ENCODE results near the gene MAD1L1.

Gene MAD1L1

DNA sequence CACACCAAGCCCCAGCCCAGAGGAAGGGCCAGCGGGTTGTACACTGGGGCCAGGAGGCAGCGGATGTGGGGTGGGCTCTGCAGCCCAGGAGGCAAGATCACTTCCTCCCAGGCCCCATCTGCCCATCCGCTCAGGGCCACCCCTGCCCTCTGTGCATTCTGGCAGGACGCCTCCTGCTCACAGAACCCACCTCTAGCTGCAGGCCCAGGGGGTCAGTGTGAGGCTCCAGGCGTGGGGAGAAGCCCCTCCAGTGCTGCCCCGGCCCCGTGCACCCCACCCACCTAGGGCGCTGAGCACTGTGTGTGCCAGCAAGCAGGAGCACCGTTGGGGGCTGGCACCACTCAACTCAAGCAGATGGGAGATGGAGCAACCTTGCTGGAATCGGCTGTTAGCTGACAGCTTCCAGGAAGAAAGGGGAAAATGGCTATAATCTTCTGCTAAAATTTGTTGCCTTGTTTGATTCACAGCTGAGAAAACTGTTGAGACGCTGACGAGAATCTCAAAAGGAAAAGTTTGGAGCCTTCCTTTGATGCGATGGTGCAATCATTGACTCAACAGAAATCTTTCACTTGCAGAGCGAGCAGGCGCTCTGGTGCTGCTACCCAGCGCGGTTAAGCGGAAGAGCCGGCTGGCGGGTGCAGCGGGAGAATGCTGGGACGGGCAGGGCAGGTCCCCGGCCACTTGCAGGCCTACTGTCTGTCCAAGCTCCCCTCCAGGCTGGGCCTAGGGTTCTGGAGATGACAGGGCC lies 286.5 kb downstream of the MAD1L1 start:
- DNase-seq, result no peak

DNA sequence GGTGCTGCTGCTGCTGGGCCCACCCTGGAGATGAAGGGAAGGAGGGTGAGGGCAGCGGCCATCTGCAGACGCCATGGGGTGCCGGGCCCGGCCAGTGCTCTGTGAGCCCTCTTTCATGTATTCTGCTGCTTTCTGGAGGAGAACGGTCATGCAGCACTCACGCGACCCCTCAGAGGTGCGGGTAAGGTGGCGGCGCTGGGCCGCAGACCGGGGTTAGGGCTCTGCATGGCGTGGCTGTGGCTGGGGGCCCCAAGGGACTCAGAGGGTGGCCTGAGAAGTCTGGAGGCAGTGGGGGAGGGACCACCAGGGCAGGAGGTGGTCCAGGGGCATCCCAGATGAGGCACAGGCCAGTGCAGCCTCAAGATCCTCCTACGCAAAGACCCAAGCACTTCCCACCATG lies 287.2 kb downstream of the MAD1L1 start:
- no peak for DNase-seq

DNA sequence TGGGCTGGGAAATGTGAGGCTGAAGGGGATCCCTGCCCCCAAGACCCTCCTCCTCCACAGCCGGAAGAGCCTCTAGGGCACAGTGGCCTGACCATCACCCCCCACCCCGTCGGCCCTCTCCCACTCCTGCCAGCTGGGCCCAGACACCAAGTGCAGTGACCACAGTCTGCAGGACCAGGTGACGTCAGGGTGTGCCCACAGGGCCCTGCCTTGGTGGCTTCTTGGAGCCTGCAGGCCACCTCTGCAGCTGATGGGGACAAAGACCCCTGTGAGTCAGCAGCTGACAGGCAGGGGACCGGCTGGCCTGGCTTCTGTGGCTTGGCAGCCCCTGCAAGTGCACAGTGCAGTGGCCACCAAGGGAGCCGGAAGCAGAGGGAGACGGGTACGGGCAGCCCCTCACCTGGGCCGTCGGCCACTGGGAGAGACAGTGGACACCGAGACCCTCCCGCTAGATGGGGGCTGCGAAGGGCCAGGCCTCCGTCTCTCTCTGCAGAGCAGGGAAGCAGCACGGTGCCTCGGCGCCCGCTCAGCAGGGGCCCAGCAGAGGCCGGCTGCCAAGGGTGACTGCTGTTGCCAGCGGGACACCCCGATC lies 288.0 kb downstream of the MAD1L1 start:
- no peak for DNase-seq

DNA sequence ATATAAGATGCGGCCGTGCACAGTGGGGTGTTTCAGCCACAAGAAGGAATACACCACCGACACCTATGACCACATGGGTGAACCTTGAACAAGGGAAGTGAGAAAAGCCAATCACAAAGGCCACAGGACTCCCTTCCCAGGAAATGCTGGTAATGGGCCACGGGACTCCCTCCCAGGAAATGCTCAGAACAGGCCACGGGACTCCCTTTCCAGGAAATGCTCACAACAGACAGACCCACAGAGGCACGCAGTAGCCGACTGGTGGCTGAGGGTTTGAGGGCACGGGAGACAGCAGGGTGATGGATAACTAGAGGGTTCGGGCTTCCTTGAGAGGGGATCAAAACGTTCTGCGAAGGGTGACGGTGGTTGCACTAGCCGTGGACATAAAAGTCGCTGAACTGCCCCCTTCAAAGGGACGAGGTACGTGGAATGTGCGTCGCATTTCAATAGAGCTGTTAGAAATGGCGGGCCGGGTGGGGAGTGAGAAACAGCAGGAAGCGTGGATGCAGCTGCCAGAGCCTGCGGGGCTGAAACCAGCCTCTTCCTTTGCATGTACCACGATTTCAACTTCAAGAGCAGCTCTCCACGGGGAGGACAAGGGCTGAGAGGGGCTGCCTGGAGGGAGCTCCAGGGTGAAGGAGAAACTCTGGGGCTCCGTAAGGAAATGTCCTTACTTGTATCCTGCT lies 288.7 kb downstream of the MAD1L1 start:
- no peak for DNase-seq

DNA sequence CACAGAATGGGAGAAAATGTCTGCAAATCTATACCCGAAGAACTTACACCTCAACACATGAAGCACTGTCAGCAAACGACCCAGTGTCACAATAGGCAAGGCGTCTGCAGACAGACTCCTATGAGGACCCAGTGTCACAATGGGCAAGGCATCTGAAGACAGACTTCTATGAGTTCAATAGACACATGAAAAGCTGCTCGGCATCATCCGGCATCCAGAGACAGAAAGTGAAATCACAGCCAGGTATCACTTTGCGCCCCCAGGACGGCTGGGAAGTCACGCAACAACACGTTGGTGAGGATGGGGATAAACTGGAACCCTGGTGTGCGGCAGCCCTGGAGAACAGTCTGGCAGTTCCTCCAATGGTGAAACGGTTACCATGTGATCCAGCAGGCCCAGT lies 289.4 kb downstream of the MAD1L1 start:
- no peak for DNase-seq

DNA sequence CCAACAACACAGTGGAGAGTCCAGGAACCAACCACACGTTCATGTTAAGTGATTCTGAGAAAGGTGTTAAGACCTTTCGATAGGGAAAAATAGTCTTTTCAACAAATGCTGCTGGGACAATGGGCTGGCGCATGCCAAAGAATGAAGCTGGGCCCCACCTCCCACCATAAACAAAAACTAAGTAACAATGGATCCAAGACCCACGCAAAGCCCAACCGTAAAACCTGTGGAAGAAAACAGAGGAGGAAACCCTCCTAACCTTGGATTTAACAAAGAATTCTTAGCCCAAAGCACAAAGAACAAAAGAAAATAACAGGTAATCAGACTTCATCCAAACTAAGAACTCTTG lies 289.8 kb downstream of the MAD1L1 start:
- DNase-seq, result no peak

DNA sequence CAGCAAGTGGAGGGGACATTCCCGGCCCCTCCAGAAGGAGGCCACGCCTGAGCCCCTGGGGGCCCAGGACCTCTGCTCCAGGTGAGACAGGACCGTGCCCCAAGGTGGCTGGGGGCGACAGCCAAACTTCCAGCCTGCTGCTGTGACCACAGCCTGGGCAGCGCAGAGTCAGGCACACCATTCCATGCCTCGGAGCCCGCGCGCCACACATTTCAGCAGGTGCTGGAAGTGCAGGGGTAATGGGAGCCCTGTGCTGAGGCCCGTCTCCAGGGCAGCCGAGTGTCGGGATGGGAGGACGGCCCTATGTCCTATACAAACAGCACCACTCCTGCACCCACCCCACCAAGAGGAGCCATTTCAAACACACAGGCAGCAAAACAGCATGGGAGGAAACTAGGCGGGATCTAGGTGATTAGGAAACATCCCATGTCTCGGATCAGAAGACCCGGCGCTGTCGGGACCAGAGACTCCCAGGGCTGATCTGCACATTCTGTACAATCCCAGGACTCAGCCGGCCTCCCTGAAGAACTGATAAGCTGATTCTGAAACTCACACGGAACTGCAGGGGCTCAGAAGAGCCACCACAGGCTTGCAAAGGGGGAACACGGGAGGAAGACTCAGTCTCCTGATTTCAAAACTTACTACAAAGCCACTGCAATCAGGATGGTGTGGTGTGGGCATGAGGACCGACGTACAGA lies 290.4 kb downstream of the MAD1L1 start:
- no peak for DNase-seq

DNA sequence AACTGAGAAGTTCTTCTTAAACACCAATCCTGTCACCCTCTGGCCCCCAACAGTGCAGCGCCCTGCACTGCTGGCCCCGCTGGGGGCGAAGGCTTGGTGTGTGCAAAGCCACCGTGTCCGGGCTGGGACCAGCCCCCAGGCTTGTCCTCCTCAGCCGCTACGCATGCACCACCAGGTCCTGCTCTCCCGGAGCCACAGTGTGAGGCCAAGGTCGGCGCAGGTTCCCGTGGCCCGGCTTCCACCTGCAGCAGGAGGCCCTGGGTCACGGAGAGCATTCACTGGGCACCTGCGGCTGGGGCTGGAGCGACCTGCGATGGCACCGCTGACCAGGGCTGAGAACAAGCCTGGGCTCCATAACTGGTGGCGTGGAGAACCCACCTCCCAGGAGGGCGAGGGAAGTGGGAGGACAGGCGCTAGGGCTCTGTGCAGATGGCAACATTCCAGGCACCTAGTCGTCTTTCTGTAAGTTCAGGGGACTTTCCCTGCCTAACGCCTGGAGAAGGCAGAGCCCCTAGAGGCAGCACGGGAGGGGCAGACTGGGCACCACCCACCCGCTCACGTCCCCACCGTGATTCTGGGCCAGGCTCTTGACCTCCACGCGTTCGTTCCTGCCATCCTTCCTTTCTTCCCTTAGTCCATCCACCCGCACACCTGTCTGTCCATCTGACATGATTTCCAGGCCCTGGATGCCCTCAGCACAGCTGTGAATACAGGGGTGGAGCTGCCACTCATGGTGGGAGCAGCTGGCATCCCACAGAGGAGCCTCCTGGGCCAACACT lies 291.1 kb downstream of the MAD1L1 start:
- DNase-seq, result no peak

DNA sequence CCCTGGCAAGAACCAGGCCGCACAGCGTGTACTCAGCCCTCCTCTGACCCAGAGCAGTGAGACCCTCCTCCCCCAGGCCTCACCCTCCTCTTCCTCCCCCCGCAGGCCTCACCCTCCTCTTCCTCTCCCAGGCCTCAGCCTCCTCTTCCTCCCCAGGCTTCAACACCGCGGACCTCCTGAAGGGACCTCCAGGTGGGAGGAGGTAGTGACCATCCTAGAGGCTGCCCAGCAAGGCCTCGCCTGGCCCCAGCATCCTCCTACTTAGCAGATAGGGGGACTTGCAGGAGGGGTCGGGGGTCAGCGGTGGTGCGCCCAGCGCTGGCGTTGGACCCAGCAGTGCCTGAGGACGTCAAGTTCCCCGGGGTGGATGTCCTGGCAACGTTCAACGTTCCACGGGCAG lies 291.9 kb downstream of the MAD1L1 start:
- no peak for DNase-seq

DNA sequence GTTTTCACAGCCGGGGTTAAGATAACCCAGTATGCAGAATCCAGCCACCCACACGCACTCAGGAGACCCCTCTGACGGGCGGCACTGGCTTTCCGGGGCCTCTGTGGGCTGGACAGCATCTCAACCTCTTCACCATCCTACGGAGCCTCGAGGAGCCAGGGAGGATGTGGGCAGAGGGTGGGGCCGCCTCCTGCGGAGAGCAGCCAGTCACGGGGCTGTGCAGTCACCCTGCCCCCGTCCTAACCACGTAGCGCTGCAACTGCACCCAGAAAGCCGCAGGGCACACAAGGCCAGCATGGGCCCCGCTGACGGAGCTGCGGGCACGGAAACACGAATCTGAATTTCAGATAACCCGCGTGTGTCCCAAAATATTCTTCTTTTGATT lies 292.4 kb downstream of the MAD1L1 start:
- DNase-seq, result peak; percentile 75 to 89

DNA sequence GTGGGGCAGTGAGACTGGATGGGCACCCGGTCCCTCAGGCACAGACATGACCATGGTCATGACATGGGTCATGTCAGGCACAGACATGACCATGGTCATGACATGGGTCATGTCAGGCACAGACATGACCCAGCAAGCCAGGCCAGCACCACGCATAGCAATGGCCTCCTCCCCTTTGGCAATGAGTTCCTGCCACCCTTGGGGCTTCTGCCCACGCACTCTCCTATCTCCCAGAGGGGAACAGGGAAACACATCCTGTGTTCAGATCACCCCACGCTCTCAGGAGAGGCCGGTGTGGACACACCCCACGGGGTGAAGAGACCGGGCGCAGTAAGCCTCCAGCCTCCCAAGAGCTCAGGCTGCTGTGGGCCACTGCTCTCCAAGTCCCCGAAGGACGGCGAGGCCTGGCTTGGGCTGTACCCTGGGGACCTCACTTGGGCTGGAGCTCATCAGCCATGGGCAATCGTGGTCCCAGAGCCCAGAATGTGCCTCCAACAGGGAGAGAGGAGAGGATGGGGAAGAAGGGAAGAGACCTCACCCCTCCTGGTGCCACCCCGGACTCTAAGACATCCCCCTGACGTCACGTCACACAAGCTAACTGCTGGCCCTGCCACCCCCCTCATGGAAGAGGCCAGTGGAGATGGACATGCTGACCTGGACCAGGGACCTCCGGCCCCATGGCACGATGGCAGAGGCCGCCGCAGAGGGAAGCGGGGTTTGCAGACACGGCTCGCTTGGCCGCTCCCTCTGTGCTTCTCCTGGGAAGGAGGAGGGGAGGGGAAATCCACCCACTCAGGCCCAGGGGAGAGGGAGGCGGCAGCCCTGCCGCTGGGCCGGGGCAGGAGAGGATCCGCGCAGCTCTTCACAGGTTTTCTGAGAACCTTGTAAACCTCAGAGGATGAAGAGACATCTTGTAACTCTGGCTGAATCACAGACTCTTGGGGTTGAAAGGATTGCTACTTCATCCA lies 293.0 kb downstream of the MAD1L1 start:
- DNase-seq, result no peak

DNA sequence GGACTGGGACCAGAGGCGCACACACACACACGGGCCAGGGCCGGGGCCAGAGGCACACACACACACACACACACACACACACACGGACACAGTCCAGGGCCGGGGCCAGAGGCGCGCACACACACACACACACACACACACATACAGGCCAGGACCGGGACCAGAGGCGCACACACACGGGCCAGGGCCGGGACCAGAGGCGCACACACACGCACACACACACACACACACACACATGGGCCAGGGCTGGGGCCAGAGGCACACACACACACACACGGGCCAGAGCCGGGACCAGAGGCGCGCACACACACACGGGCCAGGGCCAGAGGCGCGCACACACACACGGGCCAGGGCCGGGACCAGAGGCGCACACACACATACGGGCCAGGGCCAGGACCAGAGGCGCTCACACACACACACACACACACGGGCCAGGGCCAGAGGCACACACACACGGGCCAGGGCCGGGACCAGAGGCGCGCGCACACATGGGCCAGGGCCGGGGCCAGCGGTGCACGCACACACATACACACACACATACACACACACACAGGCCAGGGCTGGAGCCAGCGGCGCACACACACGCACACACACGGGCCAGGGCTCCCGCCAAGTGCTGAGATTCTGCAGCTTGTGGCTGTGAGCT lies 293.8 kb downstream of the MAD1L1 start:
- DNase-seq, result no peak

DNA sequence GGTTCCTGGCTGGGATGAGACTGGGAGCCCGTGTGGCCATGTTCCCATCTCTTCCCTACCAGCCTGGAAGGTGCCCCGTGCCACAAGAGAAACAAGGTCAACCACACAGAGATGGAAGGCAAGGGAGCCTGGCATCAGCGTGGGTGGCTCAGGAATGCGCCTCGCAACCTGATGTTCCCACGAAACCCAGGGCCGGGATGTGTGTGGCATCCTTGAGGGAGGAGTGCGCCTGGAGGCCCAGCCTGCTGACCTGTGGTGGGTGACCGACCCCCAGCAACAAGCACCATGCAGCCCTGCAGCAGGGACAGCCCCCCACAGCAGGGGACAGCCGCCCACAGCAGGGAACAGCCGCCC lies 295.5 kb downstream of the MAD1L1 start:
- no peak for DNase-seq

DNA sequence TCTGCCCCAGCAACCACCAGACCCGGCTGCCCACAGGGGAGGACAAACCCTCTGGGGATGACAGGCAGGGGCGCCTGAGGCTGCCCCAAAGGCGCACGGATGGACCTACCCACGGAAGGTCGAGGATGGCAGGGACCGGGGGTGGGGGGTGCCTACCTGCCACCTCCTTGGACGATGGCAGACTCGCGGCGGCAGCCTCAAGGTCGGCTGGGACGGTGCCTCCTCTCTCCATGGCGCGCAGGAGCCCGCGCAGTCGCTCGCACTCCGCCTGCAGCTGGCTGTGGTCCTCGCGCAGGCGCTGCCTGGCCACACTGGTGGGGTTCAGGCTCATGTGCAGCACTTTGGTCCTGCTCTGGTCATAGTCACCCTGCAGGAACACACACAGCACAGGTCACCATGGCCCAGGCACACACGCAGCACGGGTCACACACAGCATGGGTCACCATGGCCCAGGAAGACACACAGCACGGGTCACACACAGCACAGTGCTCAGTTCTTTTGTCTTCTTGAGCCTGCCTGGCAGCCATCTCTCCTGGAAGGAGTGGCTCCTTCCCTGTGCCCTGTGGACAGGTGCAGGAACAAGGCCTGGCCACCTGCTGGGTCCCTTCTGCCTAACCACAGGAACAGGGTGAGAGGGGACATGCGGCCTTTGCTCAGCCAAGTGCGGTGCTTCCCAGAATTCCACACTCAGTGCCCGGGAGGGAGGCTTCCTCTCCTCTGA lies 296.1 kb downstream of the MAD1L1 start:
- no peak for DNase-seq

DNA sequence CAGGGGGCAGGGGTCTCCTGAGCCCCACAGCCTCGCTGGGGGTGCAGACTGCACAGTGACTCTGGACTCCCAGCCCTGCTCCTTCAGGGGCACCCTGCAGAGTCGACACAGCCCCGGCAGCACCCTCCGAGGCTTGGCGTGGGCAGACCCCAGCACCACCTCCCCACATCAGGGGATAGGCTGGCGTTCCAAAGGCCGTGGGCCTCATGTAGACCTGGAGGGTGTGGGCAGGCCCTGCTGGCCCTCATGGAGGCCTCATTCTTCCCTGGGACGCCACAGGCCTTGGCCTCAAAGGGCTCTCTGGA lies 296.8 kb downstream of the MAD1L1 start:
- DNase-seq, result no peak

DNA sequence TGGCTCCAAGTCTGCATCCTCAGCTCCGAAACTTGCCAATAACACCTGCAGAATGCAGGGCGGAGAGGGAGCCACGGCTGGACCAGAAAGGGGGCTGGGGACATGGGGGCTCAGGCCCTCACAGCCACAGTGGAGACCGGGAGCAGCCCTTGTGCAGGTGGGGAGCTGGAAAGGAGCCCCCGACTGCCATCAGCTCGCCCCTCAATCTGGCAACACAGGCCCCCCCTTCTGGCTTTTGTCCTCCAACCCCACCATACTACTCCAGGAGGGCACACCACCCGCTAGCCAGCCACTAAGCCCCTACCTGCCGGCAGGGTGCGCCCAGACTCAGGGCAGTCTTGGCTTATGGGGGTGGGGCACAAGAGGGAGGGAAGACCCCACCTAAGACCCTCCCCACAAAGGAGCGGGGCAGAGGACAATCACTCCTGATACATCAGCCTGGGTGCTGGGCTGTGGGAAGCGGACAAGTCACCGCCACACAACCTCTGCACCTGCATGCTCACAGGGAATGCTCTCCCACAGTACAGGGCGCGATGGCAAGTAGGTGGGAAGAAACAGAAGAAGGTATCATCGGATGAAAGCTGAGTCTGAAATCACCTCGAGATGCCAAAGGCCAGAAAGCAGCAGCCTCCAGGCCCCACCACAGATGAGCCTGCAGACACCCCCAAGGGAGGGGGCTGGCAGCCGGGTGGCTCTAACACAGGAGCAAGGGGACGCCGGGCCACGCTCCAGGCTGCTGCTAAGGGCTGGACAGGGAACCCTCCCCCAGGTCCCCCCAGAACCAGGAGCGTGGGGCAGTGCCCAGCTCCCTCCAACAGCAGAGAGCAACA lies 297.4 kb downstream of the MAD1L1 start:
- DNase-seq, result no peak

DNA sequence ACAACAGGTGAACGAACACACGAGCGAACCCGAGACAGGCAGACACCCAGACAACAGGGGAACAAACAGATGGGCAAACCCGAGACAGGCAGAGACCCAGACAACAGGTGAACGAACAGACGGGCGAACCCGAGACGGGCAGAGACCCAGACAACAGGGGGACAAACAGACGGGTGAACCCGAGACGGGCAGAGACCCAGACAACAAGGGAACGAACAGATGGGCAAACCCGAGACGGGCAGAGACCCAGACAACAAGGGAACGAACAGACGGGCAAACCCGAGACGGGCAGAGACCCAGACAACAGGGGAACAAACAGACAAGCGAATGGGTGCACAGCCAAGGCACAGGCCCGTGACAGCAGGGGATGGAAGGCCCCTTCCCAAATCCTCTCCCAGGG lies 298.0 kb downstream of the MAD1L1 start:
- DNase-seq, result no peak

DNA sequence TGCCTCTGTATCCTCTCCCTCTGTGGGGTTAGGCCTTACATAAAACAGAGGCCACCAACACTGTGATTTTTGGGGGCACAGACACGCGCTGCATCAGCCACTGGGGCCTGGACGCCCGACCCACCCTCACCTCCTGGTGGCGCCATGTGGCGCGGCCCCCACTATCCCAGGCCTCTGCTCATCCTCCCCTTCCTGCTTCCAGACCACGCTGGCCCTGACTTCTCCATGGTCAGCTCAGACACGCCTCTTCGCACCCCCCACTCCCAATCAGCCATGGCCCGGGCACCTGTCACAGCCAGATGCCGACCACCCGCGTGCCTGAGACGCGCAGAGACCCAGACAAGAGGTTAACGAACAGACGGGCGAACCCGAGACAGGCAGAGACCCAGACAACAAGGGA lies 298.7 kb downstream of the MAD1L1 start:
- no peak for DNase-seq

DNA sequence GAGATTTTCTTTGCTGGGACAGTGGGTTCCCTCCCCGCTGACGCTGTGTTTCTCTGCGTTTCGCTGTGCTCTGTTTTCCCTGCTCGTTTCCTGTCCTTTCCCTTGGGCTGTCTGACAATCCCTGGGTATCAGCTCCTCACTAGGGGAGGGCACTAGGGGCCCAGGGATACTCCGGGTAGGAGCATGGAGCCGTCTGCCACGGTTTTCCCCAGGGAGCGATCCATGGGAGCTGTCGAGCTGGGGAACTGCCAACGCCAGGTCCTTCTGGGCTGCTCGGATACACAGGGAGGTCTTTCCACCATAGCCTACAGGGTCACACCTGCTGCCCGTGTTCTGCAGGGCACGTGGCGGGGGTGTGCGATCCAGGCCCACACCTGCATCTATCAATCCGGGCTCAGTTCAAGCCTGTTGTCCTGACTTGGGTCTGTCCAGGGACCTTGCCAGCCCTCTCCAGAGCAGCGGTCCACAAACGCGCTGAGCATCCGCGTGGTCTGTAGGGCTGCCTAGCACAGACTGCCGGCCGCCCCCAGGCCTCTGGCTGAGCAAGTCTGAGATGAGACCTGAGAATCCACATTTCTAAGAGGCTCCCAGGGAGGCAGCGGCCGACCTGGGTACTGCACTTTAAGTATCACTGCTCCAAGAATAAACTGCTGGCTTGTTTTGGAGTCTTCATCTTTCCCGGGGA lies 299.5 kb downstream of the MAD1L1 start:
- DNase-seq, result no peak

DNA sequence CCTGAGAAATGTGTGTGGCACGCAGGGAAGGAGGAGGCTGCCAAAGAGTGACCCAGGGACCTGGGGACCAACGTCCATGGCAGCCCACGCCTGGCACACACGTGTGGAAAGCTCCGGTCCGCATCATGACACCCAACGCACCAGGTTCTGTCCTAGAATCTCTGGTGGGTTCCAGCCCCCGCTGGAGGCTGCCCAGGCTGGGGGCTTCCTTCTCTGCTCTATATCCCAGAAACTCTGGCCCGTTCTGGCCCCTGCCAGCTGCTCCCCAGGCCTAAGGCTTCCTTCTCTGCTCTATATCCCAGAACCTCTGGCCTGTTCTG lies 300.8 kb downstream of the MAD1L1 start:
- no peak for DNase-seq
